ENCODE results near the gene SLC6A12.

Gene SLC6A12

DNA sequence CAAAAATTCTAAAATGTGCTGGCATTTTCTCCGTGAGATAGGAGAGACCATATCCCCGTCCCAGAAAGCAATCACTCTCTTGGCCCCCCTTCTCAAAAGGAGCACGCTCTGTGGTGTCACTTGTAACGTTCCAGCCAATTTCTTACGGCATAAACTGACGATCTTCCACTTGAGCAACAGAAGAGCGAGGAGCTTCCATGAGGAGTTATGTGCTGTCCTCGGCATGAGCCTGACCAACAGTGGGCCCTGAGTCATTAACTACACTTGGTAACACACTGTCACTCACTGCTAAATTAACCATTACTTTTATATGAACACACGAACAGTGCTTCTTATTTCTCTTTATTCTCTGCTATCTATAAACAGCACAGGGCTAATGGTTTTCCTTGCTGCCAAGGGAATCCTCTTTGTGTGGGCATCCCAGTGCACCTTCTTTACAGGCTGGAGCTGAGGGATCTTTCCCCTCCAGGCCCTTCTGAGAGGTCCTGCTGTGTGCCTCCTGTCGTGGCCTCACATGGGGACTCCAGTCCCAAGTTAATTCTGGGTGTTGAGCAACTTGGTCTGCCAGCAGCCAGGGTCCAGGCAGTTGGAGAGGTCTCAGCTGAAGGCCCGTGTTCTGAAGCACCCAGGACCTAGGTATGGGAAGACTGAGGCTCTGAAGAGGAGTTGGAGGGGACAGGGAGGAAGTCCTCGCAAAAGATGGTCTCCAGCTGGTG lies 39.3 kb upstream of the SLC6A12 start:
- Histone ChIP-seq H3K27ac (ENCODE audit: low read depth in 2 of 2, low read length in 2 of 2) (no peak overlapping the region), H3K27me3 (ENCODE audit: control insufficient read depth in 2 of 2, insufficient read depth in 2 of 2, low read length in 2 of 2) (peaks cover 3 to 4% of the 10 kb centered on the region in 2 donors), H3K36me3 (ENCODE audit: control insufficient read depth in 2 of 2, insufficient read depth in 2 of 2, low read length in 2 of 2) (no peaks in the 10 kb centered on the region), H3K9me3 (ENCODE audit: control insufficient read depth in 2 of 2, low read length in 2 of 2) (no peaks in the 10 kb centered on the region), H3K9ac (ENCODE audit: low read depth in 1 of 2, low read length in 2 of 2) (no peak overlapping the region), H3K4me3 (ENCODE audit: low read length in 2 of 2) (no peak overlapping the region), H3K4me1 (ENCODE audit: control insufficient read depth in 2 of 2, insufficient read depth in 2 of 2, low read length in 2 of 2) (no peaks in the 10 kb centered on the region)

DNA sequence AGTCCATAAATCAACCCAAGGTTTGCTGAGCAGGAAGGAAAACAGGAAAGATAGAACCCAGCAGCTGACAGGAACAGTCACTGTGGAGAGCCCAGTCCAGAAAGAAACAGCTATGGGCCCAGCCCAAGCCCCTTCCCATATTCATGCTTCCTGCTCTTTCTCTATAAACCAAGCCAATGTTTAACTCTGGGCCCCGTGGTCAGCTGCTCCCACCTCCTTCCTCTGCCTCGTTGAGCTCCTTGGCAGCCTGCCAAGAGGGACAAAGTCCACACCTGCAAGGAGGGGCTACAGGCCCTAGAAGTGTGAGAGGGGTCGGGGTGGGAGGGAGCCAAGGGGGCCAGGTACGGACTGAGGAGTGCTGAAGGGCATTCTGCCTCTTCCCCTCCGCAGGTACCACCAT lies 38.7 kb upstream of the SLC6A12 start:
- Histone ChIP-seq H3K9ac (ENCODE audit: low read depth in 1 of 2, low read length in 2 of 2) (no peak overlapping the region), H3K27ac (ENCODE audit: low read depth in 2 of 2, low read length in 2 of 2) (no peak overlapping the region), H3K27me3 (ENCODE audit: control insufficient read depth in 2 of 2, insufficient read depth in 2 of 2, low read length in 2 of 2) (peaks cover 0 to 3% of the 10 kb centered on the region in 2 donors), H3K4me3 (ENCODE audit: low read length in 2 of 2) (no peak overlapping the region), H3K4me1 (ENCODE audit: control insufficient read depth in 2 of 2, insufficient read depth in 2 of 2, low read length in 2 of 2) (no peaks in the 10 kb centered on the region), H3K9me3 (ENCODE audit: control insufficient read depth in 2 of 2, low read length in 2 of 2) (no peaks in the 10 kb centered on the region), H3K36me3 (ENCODE audit: control insufficient read depth in 2 of 2, insufficient read depth in 2 of 2, low read length in 2 of 2) (no peaks in the 10 kb centered on the region)

DNA sequence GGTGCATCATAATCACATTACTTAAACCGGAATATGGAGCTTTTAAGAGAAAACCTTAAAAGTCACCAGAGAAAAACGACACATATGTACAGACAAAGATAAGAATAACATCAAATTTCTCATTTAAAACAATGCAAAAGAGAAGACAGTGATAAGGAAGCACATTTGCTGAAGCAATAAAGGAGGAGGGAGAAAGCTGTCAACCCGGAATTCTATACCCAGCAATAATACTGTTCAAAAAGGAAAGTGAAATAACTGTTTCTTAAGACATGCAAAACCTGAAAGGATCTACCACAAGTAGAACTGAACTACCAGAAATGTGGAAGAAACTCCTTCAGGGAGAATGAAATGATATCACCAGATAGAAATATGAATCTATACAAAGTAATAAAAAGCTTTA lies 33.3 kb upstream of the SLC6A12 start:
- Histone ChIP-seq H3K9me3 (ENCODE audit: control insufficient read depth in 2 of 2, low read length in 2 of 2) (no peaks in the 10 kb centered on the region), H3K27me3 (ENCODE audit: control insufficient read depth in 2 of 2, insufficient read depth in 2 of 2, low read length in 2 of 2) (no peaks in the 10 kb centered on the region), H3K4me1 (ENCODE audit: control insufficient read depth in 2 of 2, insufficient read depth in 2 of 2, low read length in 2 of 2) (no peaks in the 10 kb centered on the region), H3K36me3 (ENCODE audit: control insufficient read depth in 2 of 2, insufficient read depth in 2 of 2, low read length in 2 of 2) (no peaks in the 10 kb centered on the region), H3K4me3 (ENCODE audit: low read length in 2 of 2) (no peak overlapping the region), H3K27ac (ENCODE audit: low read depth in 2 of 2, low read length in 2 of 2) (no peak overlapping the region), H3K9ac (ENCODE audit: low read depth in 1 of 2, low read length in 2 of 2) (no peak overlapping the region)

DNA sequence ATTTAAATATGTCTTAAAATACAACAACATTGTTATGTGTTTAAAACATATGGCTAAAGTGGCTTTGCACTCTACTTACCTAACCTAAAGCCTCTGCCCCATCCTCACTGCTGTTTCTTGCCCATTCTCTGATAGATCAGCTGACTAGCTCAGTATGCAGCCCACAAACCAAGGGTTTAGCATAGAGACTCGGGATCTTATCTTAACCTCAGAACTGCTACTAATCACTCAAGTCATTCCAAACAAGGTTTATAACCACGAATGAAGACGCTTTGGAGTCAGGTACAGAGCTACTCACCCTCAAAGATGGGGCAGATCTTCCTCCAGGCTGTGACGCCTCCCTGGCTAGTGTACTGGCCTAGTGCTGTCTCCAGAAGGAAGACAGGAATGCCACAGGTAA lies 29.4 kb upstream of the SLC6A12 start:
- Histone ChIP-seq H3K36me3 (ENCODE audit: control insufficient read depth in 2 of 2, insufficient read depth in 2 of 2, low read length in 2 of 2) (no peaks in the 10 kb centered on the region), H3K27me3 (ENCODE audit: control insufficient read depth in 2 of 2, insufficient read depth in 2 of 2, low read length in 2 of 2) (no peaks in the 10 kb centered on the region), H3K27ac (ENCODE audit: low read depth in 2 of 2, low read length in 2 of 2) (no peak overlapping the region), H3K9me3 (ENCODE audit: control insufficient read depth in 2 of 2, low read length in 2 of 2) (no peaks in the 10 kb centered on the region), H3K9ac (ENCODE audit: low read depth in 1 of 2, low read length in 2 of 2) (no peak overlapping the region), H3K4me3 (ENCODE audit: low read length in 2 of 2) (no peak overlapping the region), H3K4me1 (ENCODE audit: control insufficient read depth in 2 of 2, insufficient read depth in 2 of 2, low read length in 2 of 2) (no peaks in the 10 kb centered on the region)

DNA sequence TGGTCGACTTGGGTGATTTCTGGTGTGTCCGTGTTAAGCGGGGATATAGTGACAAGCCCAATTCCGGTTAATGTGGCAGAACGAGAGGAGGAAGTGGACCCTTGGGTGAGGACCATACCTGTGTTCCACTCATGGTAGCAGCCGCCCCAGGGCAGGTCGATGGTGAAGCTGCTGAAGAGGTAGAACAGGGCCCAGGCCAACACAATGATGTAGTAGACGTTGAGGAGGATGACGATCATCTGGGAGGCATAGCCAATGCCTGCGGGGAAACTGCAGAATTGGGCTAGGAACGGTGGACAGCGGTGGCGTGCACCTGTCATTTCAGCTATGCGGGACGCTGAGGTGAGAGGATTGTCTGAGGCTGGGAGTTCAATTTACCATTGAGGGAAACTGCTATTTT lies 28.5 kb upstream of the SLC6A12 start:
- H3K36me3 ChIP-seq (ENCODE audit: control insufficient read depth in 2 of 2, insufficient read depth in 2 of 2, low read length in 2 of 2): no peaks in the 10 kb centered on the region
- H3K4me3 ChIP-seq (ENCODE audit: low read length in 2 of 2): no peak overlapping the region
- H3K27ac ChIP-seq (ENCODE audit: low read depth in 2 of 2, low read length in 2 of 2): no peak overlapping the region
- no peak overlapping the region for H3K9ac ChIP-seq (ENCODE audit: low read depth in 1 of 2, low read length in 2 of 2)
- no peaks in the 10 kb centered on the region for H3K27me3 ChIP-seq (ENCODE audit: control insufficient read depth in 2 of 2, insufficient read depth in 2 of 2, low read length in 2 of 2)
- H3K9me3 ChIP-seq (ENCODE audit: control insufficient read depth in 2 of 2, low read length in 2 of 2): no peaks in the 10 kb centered on the region
- H3K4me1 ChIP-seq (ENCODE audit: control insufficient read depth in 2 of 2, insufficient read depth in 2 of 2, low read length in 2 of 2): no peaks in the 10 kb centered on the region

DNA sequence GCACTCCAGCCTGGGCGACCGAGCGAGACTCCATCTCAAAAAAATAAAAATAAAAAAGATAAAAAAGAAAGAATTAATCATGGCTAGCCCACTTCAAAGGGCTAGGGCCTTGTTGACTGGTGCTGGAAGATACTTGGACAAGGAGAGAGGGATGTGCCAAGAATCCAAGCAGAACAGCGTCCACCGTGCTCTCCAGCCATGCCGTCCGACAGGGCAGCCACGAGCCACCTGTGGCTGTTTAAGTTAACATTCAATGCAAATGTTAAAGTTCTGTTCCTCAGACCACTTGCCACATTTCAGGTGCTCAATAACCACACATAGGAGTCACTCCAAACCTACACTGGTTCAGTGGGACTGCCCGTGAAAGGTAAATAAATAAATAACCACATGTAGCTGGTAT lies 27.3 kb upstream of the SLC6A12 start:
- H3K27ac ChIP-seq (ENCODE audit: low read depth in 2 of 2, low read length in 2 of 2): no peak overlapping the region
- H3K36me3 ChIP-seq (ENCODE audit: control insufficient read depth in 2 of 2, insufficient read depth in 2 of 2, low read length in 2 of 2): no peaks in the 10 kb centered on the region
- no peaks in the 10 kb centered on the region for H3K9me3 ChIP-seq (ENCODE audit: control insufficient read depth in 2 of 2, low read length in 2 of 2)
- no peaks in the 10 kb centered on the region for H3K4me1 ChIP-seq (ENCODE audit: control insufficient read depth in 2 of 2, insufficient read depth in 2 of 2, low read length in 2 of 2)
- H3K4me3 ChIP-seq (ENCODE audit: low read length in 2 of 2): no peak overlapping the region
- no peak overlapping the region for H3K9ac ChIP-seq (ENCODE audit: low read depth in 1 of 2, low read length in 2 of 2)
- H3K27me3 ChIP-seq (ENCODE audit: control insufficient read depth in 2 of 2, insufficient read depth in 2 of 2, low read length in 2 of 2): no peaks in the 10 kb centered on the region

DNA sequence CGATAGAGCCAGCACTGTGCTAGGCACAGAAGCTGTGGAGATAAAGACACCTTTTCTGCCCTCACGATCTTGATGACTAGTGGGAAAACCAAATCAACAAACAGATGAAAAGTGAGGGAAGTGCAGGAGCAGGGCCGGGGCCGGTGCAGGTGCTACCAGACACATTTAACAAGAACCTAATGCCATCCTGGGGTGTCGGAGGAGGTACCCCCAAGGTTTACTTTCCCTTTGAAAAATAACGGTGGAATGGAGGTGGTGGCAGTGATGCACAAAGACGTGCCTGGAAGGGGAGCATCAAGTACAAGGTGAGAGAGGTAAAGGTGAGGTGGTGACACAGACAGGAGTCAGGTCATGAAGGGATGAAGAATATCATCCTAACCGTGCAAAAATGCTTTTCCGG lies 26.6 kb upstream of the SLC6A12 start:
- H3K4me1 ChIP-seq (ENCODE audit: control insufficient read depth in 2 of 2, insufficient read depth in 2 of 2, low read length in 2 of 2): no peaks in the 10 kb centered on the region
- H3K9me3 ChIP-seq (ENCODE audit: control insufficient read depth in 2 of 2, low read length in 2 of 2): no peaks in the 10 kb centered on the region
- no peaks in the 10 kb centered on the region for H3K27me3 ChIP-seq (ENCODE audit: control insufficient read depth in 2 of 2, insufficient read depth in 2 of 2, low read length in 2 of 2)
- H3K27ac ChIP-seq (ENCODE audit: low read depth in 2 of 2, low read length in 2 of 2): no peak overlapping the region
- no peak overlapping the region for H3K4me3 ChIP-seq (ENCODE audit: low read length in 2 of 2)
- no peak overlapping the region for H3K9ac ChIP-seq (ENCODE audit: low read depth in 1 of 2, low read length in 2 of 2)
- H3K36me3 ChIP-seq (ENCODE audit: control insufficient read depth in 2 of 2, insufficient read depth in 2 of 2, low read length in 2 of 2): no peaks in the 10 kb centered on the region

DNA sequence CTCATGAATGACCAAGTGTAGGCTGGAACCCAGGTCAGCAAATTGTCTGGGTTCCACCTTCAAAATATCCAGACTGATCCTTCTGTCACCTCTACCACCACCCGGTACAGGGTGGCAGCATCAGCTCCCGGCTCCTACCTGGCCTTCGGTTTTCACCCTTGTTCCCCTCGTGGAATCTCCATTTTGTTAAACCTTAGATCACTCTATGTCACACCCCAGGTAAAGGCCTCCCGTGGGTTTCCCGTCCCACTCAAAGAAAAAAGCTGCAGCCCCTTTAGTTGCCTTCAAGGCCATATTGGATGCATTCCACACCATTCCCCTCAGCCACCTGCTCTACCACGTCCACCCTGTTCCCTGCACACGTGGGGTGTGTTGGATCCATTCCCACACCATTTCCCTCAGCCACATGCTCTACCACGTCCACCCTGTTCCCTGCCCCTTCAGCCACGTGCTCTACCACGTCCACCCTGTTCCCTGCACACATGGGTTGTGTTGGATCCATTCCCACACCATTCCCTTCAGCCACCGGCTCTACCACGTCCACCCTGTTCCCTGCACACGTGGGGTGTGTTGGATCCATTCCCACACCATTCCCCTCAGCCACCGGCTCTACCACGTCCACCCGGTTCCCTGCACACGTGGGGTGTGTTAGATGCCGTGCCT lies 24.9 kb upstream of the SLC6A12 start:
- Histone ChIP-seq H3K9me3 (ENCODE audit: control insufficient read depth in 2 of 2, low read length in 2 of 2) (no peaks in the 10 kb centered on the region), H3K4me1 (ENCODE audit: control insufficient read depth in 2 of 2, insufficient read depth in 2 of 2, low read length in 2 of 2) (no peaks in the 10 kb centered on the region), H3K27ac (ENCODE audit: low read depth in 2 of 2, low read length in 2 of 2) (no peak overlapping the region), H3K36me3 (ENCODE audit: control insufficient read depth in 2 of 2, insufficient read depth in 2 of 2, low read length in 2 of 2) (no peaks in the 10 kb centered on the region), H3K9ac (ENCODE audit: low read depth in 1 of 2, low read length in 2 of 2) (no peak overlapping the region), H3K27me3 (ENCODE audit: control insufficient read depth in 2 of 2, insufficient read depth in 2 of 2, low read length in 2 of 2) (no peaks in the 10 kb centered on the region), H3K4me3 (ENCODE audit: low read length in 2 of 2) (no peak overlapping the region)

DNA sequence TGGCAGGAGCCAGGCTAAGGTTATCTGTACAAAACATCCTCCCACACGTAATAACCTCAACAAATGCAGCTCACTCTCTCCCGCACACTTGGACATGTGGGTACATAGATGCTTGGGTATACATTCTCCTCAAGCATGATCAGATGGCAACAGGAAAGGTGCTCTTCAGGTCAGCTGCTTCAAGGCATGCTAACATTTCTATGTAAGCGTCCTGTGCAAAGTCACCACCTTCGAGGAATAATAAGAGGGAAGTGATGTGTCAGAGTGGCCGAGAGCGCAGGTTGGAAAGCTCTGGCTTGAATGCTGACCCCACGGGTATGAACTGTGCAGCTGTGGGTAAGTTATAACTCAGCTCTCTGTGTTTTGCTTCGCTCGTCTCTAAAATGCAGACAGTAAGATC lies 24.2 kb upstream of the SLC6A12 start:
- Histone ChIP-seq H3K36me3 (ENCODE audit: control insufficient read depth in 2 of 2, insufficient read depth in 2 of 2, low read length in 2 of 2) (no peaks in the 10 kb centered on the region), H3K27ac (ENCODE audit: low read depth in 2 of 2, low read length in 2 of 2) (no peak overlapping the region), H3K4me3 (ENCODE audit: low read length in 2 of 2) (no peak overlapping the region), H3K9me3 (ENCODE audit: control insufficient read depth in 2 of 2, low read length in 2 of 2) (no peaks in the 10 kb centered on the region), H3K27me3 (ENCODE audit: control insufficient read depth in 2 of 2, insufficient read depth in 2 of 2, low read length in 2 of 2) (no peaks in the 10 kb centered on the region), H3K9ac (ENCODE audit: low read depth in 1 of 2, low read length in 2 of 2) (no peak overlapping the region), H3K4me1 (ENCODE audit: control insufficient read depth in 2 of 2, insufficient read depth in 2 of 2, low read length in 2 of 2) (no peaks in the 10 kb centered on the region)

DNA sequence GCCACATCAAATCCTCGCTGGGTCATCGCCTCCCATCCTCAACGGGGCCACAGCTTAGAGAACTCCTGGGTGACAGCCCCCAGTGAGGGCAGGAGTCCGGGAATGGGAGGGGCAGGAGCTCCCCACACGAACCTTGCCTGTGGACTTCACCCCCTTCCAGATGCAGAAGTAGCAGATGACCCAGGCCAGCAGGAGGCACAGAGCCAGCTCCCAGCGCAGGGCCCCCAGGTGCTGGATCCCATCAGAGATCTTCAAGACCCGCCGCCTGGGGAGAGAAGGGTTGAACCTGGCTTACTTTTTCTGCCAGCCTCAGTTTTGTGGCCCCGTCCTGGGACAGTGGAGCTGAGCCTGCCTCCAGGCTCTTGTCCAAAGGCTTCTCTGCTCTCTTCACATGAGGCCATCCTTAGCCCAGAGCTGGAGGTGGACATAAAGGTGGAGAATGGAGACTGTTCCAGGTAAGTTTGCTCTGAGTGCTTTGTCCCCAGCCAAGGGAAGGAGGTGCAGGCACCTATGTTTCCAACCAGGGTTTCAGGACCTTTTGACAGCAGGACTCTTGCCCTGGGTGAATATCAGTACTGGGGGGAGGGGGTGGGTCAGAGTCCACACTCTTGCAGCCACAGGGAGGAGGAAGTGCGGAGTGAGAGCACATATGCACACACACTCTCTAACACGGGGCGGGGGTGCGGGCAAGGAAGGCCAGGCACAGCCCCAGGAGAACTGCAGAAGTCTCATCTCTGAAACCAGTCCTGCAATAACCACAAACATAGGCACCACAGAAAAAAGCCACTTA lies 23.3 kb upstream of the SLC6A12 start:
- no peaks in the 10 kb centered on the region for H3K9me3 ChIP-seq (ENCODE audit: control insufficient read depth in 2 of 2, low read length in 2 of 2)
- no peak overlapping the region for H3K27ac ChIP-seq (ENCODE audit: low read depth in 2 of 2, low read length in 2 of 2)
- H3K4me3 ChIP-seq (ENCODE audit: low read length in 2 of 2): no peak overlapping the region
- peaks cover 0 to 4% of the 10 kb centered on the region in 2 donors for H3K27me3 ChIP-seq (ENCODE audit: control insufficient read depth in 2 of 2, insufficient read depth in 2 of 2, low read length in 2 of 2)
- no peaks in the 10 kb centered on the region for H3K4me1 ChIP-seq (ENCODE audit: control insufficient read depth in 2 of 2, insufficient read depth in 2 of 2, low read length in 2 of 2)
- H3K9ac ChIP-seq (ENCODE audit: low read depth in 1 of 2, low read length in 2 of 2): no peak overlapping the region
- no peaks in the 10 kb centered on the region for H3K36me3 ChIP-seq (ENCODE audit: control insufficient read depth in 2 of 2, insufficient read depth in 2 of 2, low read length in 2 of 2)

Data from mucosa of rectum (tissue), 2 donors.